Measurements from ENCODE around the gene SPEF2. TPM values are rescaled to one million over a fixed set of nuclear protein-coding genes. Genes with fewer than 3 reads are reported as not detected.

SPEF2 gene
- total RNA-seq, 4 donors from 2014 or later = 1.7 to 10.0 (median 2.2) TPM

GRCh38 chr5:35674049-35674448 is 56.4 kb downstream of the SPEF2 start:
- WGBS = 82% methylated on average over 2 of the region's 2 CpGs
- Histone ChIP-seq H3K27me3 (no peaks in the 10 kb centered on the region), H3K4me1 (no peaks in the 10 kb centered on the region), H3K27ac (no peak overlapping the region), H3K9me3 (no peaks in the 10 kb centered on the region), H3K36me3 (no peaks in the 10 kb centered on the region), H3K4me3 (no peak overlapping the region)
- TF ChIP-seq POLR2AphosphoS5 (IDR thresholded peaks at IDR 0.05) (no peak), EP300 (IDR thresholded peaks at IDR 0.05) (no peak), POLR2A (IDR thresholded peaks at IDR 0.05) (no peak), CTCF (IDR thresholded peaks at IDR 0.05) (no peak)
- no peak for DNase-seq (ENCODE audit: low spot score in 2 of 2)

DNA sequence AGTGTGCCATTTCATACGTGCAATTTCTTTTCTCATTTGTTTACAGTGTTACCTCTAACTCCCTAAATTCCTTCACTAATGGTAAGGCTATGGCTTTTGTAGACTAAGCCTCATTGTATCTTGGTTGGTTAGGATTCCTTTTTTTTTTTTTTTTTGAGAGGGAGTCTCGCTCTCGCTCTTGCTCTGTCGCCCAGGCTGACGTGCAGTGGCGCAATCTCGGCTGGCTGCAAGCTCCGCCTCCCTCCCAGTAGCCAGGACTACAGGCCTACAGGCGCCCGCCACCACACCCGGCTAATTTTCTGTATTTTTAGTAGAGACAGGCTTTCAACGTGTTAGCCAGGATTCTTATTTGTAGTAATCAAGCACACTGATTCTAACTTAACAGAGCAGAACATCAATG is 57.7 kb downstream of the SPEF2 start:
- TF ChIP-seq POLR2AphosphoS5 (IDR thresholded peaks at IDR 0.05) (no peak), CTCF (IDR thresholded peaks at IDR 0.05) (no peak), POLR2A (IDR thresholded peaks at IDR 0.05) (no peak), EP300 (IDR thresholded peaks at IDR 0.05) (no peak)
- Histone ChIP-seq H3K4me1 (peaks cover 4% of the 10 kb centered on the region), H3K9me3 (no peaks in the 10 kb centered on the region), H3K36me3 (no peaks in the 10 kb centered on the region), H3K27ac (no peak overlapping the region), H3K27me3 (no peaks in the 10 kb centered on the region), H3K4me3 (no peak overlapping the region)
- WGBS = 96% methylated on average over 12 of the region's 12 CpGs
- DNase-seq (ENCODE audit: low spot score in 2 of 2) = no peak

- Histone ChIP-seq H3K36me3 (no peaks in the 10 kb centered on the region), H3K9me3 (no peaks in the 10 kb centered on the region), H3K4me3 (no peak overlapping the region), H3K27me3 (no peaks in the 10 kb centered on the region), H3K27ac (no peak overlapping the region), H3K4me1 (peaks cover 4% of the 10 kb centered on the region)
- TF ChIP-seq CTCF (IDR thresholded peaks at IDR 0.05) (no peak), EP300 (IDR thresholded peaks at IDR 0.05) (no peak), POLR2A (IDR thresholded peaks at IDR 0.05) (no peak), POLR2AphosphoS5 (IDR thresholded peaks at IDR 0.05) (no peak)
- DNase-seq (ENCODE audit: low spot score in 2 of 2) = no peak
- WGBS = 94% methylated on average over 5 of the region's 5 CpGs
Measured at GRCh38 chr5:35677878-35678277, 60.2 kb downstream of the SPEF2 start.

DNA sequence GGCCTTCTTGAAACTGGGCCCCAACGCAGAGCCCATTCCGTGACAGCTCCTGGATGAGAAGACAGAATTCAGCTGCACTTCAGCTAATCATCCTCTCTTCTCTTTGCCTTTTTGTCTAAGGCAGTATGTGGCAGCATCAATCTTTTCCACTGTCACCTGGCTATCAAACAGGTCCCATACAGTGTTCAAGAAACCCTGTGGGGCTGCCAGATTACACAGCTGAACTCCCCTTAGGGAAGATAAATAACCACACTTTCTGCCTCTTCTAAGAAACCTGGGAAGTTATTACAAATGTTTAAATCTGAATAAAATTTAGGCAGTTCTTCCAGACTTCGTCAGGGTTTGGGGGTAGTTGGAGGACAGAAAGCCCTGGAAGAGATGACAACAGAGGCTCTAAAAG is 61.0 kb downstream of the SPEF2 start:
- Histone ChIP-seq H3K9me3 (no peaks in the 10 kb centered on the region), H3K4me1 (peaks cover 4% of the 10 kb centered on the region), H3K4me3 (no peak overlapping the region), H3K36me3 (no peaks in the 10 kb centered on the region), H3K27ac (no peak overlapping the region), H3K27me3 (no peaks in the 10 kb centered on the region)
- no peak for TF ChIP-seq EP300 (IDR thresholded peaks at IDR 0.05)
- no peak for DNase-seq (ENCODE audit: low spot score in 2 of 2)
- 74% methylated on average over 3 of the region's 3 CpGs for WGBS

DNA sequence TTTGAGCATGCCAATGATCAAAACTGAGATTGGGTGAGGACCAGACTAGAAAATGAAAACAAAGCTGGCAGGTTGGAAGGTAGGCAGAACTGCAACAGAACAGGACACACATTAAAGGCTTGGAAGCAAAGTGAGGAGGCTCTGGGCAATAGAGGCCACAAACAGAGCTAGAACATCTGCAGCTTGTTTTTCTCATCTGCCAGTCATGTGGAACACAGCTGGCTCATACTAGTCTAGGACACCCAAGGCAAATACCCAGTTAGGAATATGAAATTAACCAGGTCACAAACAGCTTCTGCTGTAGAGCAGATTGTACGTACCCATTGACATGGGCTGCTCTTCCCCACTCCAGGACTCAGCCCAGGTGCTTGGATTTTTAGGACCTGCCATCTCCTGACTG is 61.7 kb downstream of the SPEF2 start:
- Histone ChIP-seq H3K9me3 (no peaks in the 10 kb centered on the region), H3K27ac (no peak overlapping the region), H3K27me3 (no peaks in the 10 kb centered on the region), H3K4me1 (peaks cover 4% of the 10 kb centered on the region), H3K36me3 (no peaks in the 10 kb centered on the region), H3K4me3 (no peak overlapping the region)
- no peak for TF ChIP-seq POLR2AphosphoS5 (IDR thresholded peaks at IDR 0.05)
- no peak for TF ChIP-seq POLR2A (IDR thresholded peaks at IDR 0.05)
- no peak for TF ChIP-seq EP300 (IDR thresholded peaks at IDR 0.05)
- no peak for TF ChIP-seq CTCF (IDR thresholded peaks at IDR 0.05)
- WGBS = 42% methylated on average over 1 of the region's 1 CpG
- no peak for DNase-seq (ENCODE audit: low spot score in 2 of 2)

DNA sequence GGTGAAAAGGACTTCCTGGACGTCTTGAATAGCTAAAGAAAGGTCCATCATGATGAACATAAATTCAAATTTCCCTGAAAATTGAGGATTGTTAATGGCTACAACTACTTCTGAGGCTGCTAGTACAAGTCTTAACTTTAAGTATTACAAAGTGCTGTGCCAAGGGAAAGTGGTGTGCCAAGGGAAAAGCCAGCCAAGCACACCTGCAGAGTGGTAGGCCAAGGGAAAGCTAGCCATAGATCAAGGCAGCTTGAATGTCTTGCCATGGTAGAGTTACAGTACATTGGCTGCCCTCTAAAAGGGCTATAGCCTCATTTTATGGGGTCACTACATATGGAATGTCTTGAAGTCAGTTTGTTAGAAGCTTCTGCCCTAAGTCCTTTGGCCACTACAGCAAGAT is 64.2 kb downstream of the SPEF2 start:
- Histone ChIP-seq H3K9me3 (no peaks in the 10 kb centered on the region), H3K36me3 (no peaks in the 10 kb centered on the region), H3K4me1 (peaks cover 4% of the 10 kb centered on the region), H3K4me3 (no peak overlapping the region), H3K27me3 (no peaks in the 10 kb centered on the region), H3K27ac (no peak overlapping the region)
- no peak for DNase-seq (ENCODE audit: low spot score in 2 of 2)
- TF ChIP-seq EP300 (IDR thresholded peaks at IDR 0.05) (no peak), POLR2AphosphoS5 (IDR thresholded peaks at IDR 0.05) (no peak), POLR2A (IDR thresholded peaks at IDR 0.05) (no peak), CTCF (IDR thresholded peaks at IDR 0.05) (no peak)
- WGBS = 58% methylated on average over 1 of the region's 1 CpG

Measured in suprapubic skin (tissue), 4 donors.